Ovary (tissue), 9 donors: ENCODE data around the gene LUZP2. TPM values are rescaled to one million over a fixed set of nuclear protein-coding genes. Genes with fewer than 3 reads are reported as not detected.

Source experiments
- DNase-seq, 5 donors: peaks; one replicate each; pipeline ENCODE4 v3.0.0-alpha.2; 2019 to 2020
- H3K27ac ChIP-seq, 2 donors: fragments of 200-600 bp; one replicate each; pipeline versions ENCODE4 v1.5.1 to v1.8.0; 2019 to 2022
- H3K27me3 ChIP-seq: fragments of 200-600 bp; one replicate; pipeline ENCODE4 v1.8.0; 2022
- H3K36me3 ChIP-seq: fragments of 200-600 bp; sonication (generic); one replicate; pipeline ENCODE4 v1.5.1; 2019
- H3K4me1 ChIP-seq: one replicate; pipeline ENCODE4 v1.8.1; 2013; ENCODE audit warnings: mild to moderate bottlenecking, moderate library complexity; ENCODE audit not compliant: insufficient read depth
- H3K4me3 ChIP-seq: fragments of 200-600 bp; sonication (generic); one replicate; pipeline ENCODE4 v1.5.1; 2017
- H3K9me3 ChIP-seq, 2 donors: fragments of 200-600 bp in 1 of 2; sonication (generic) in 1 of 2; one replicate each; pipeline versions ENCODE4 v1.5.1 to v1.8.1; 2013 to 2019; ENCODE audit warnings: mild to moderate bottlenecking in 1 of 2, moderate library complexity in 1 of 2
- CTCF ChIP-seq, 3 donors: fragments of 450-650 bp in 2 of 3; fragments of 200-600 bp in 1 of 3; IDR thresholded peaks; one replicate each; pipeline versions ENCODE4 v1.5.1 to v1.8.0; 2016 to 2022; ENCODE audit warnings: antibody characterized with exemption in 3 of 3, mild to moderate bottlenecking in 1 of 3
- EP300 ChIP-seq: sonication (generic); formaldehyde crosslinking; IDR thresholded peaks from one replicate; pipeline ENCODE4 v1.6.1; 2017; ENCODE audit warnings: antibody characterized with exemption
- POLR2A ChIP-seq: fragments of 450-650 bp; IDR thresholded peaks from one replicate; pipeline ENCODE4 v1.6.1; 2017; ENCODE audit warnings: antibody characterized with exemption, mild to moderate bottlenecking, moderate library complexity
- WGBS, 3 donors: extraction: QIAGEN DNeasy Blood & Tissue Kit in 1 of 3; methylation state at CpG; one replicate each; pipeline versions ENCODE4 v1.1.5 to v1.1.7; 2013 to 2017; 5-methylcytosine and 5-hydroxymethylcytosine counted together
- intact Hi-C, 4 donors: fragments of 100-400 bp; cut with DNase I; formaldehyde crosslinking; loops; one replicate each; pipeline versions ENCODE4 v1.11.0 to v1.15.1; 2022 to 2023
- polyA plus RNA-seq, 2 donors: library from polyadenylated mRNA; stranded (reverse); fragments of 200-250 nt in 1 of 2; fragments of 350-450 nt in 1 of 2; fragmentation: Illumina TruSeq in 1 of 2; extraction: RNeasy Lipid Tissue Mini Kit (QIAGEN cat#74804) in 1 of 2; gene quantifications; one replicate each; pipeline ENCODE4 v1.2.3, GENCODE V29; 2013 to 2014
- total RNA-seq, 7 donors: library from RNA; depleted of rRNA in 2 of 7; stranded (reverse); fragments of >200 nt in 2 of 7; fragmentation: NEBNext Ultra II Directional in 3 of 7; extraction: Animal tissue kit (Norgen Biotek cat#: 25700) in 3 of 7; gene quantifications; one replicate each; pipeline versions ENCODE4 v1.1.0 to v1.2.4, GENCODE V29; 2016 to 2023
- donor health status: DM: no; HTN: no; CAD: no; lungs with moderate emphysema.
- donor health status: DM: no; HTN: no; CAD: no.
- donor health status: Bipolar disorder and iron deficiency.
- donor health status: DM: yes; HTN: yes; CAD: no.
- donor health status: DM: no; HTN: no; CAD: no.
- donor health status: DM: yes; HTN: yes; CAD: no.

The LUZP2 gene
- total and polyA plus RNA-seq, 9 donors = 0.04 to 0.23 (median 0.07) TPM; not detected in 6

GRCh38 chr11:24617856-24618255, 121.0 kb downstream of the LUZP2 start:
- H3K4me1 ChIP-seq = no peaks in the 10 kb centered on the region
- WGBS, 3 donors = 85 to 96% (median 95%) methylated on average over 1 of the region's 1 CpG
- no peaks in the 10 kb centered on the region for H3K9me3 ChIP-seq
- no peak for DNase-seq
- no peaks in the 10 kb centered on the region for H3K27me3 ChIP-seq
- intact Hi-C loops = no loop called here
- no peaks in the 10 kb centered on the region for H3K36me3 ChIP-seq
- no peak overlapping the region for H3K4me3 ChIP-seq
- TF ChIP-seq POLR2A (no peak), CTCF (IDR thresholded peaks at IDR 0.05) (no peak), EP300 (no peak)
- no peak overlapping the region for H3K27ac ChIP-seq

- no peaks in the 10 kb centered on the region for H3K4me1 ChIP-seq
- H3K27me3 ChIP-seq = no peaks in the 10 kb centered on the region
- no peak overlapping the region for H3K4me3 ChIP-seq
- H3K9me3 ChIP-seq = no peaks in the 10 kb centered on the region
- no peak overlapping the region for H3K27ac ChIP-seq
- WGBS, 3 donors = 13 to 30% (median 25%) methylated on average over 1 of the region's 1 CpG
- no peak for TF ChIP-seq CTCF (IDR thresholded peaks at IDR 0.05)
- no peak for TF ChIP-seq EP300
- TF ChIP-seq POLR2A = no peak
- H3K36me3 ChIP-seq = no peaks in the 10 kb centered on the region
- intact Hi-C loops = no loop called here
- no peak for DNase-seq
Observed at GRCh38 chr11:24619900-24620299, 123.0 kb downstream of the LUZP2 start.

- no peak overlapping the region for H3K27ac ChIP-seq
- intact Hi-C loops = no loop called here
- no peaks in the 10 kb centered on the region for H3K36me3 ChIP-seq
- WGBS, 3 donors = 77 to 85% (median 77%) methylated on average over 6 of the region's 6 CpGs
- no peaks in the 10 kb centered on the region for H3K9me3 ChIP-seq
- no peak for TF ChIP-seq CTCF (IDR thresholded peaks at IDR 0.05)
- TF ChIP-seq EP300 = no peak
- no peak for TF ChIP-seq POLR2A
- H3K4me1 ChIP-seq = no peaks in the 10 kb centered on the region
- no peak for DNase-seq
- no peaks in the 10 kb centered on the region for H3K27me3 ChIP-seq
- no peak overlapping the region for H3K4me3 ChIP-seq
Observed at GRCh38 chr11:24622262-24622661, 125.4 kb downstream of the LUZP2 start.

- WGBS, 3 donors = 2 to 74% (median 71%) methylated on average over 1 of the region's 1 CpG
- no peak for DNase-seq
- no peak for TF ChIP-seq POLR2A
- no peak for TF ChIP-seq CTCF (IDR thresholded peaks at IDR 0.05)
- no peak for TF ChIP-seq EP300
- no peaks in the 10 kb centered on the region for H3K9me3 ChIP-seq
- no peaks in the 10 kb centered on the region for H3K4me1 ChIP-seq
- no peaks in the 10 kb centered on the region for H3K27me3 ChIP-seq
- H3K27ac ChIP-seq = no peak overlapping the region
- intact Hi-C loops = no loop called here
- no peak overlapping the region for H3K4me3 ChIP-seq
- H3K36me3 ChIP-seq = no peaks in the 10 kb centered on the region
Observed at GRCh38 chr11:24623121-24623520, 126.3 kb downstream of the LUZP2 start.

- TF ChIP-seq POLR2A = no peak
- no peak for TF ChIP-seq CTCF (IDR thresholded peaks at IDR 0.05)
- no peak for TF ChIP-seq EP300
- Histone ChIP-seq H3K9me3 (no peaks in the 10 kb centered on the region), H3K36me3 (no peaks in the 10 kb centered on the region), H3K4me3 (no peak overlapping the region), H3K27ac (no peak overlapping the region), H3K27me3 (no peaks in the 10 kb centered on the region), H3K4me1 (no peaks in the 10 kb centered on the region)
- no peak for DNase-seq
- intact Hi-C loops = no loop called here
- WGBS, 3 donors = 41 to 86% (median 83%) methylated on average over 2 of the region's 2 CpGs
Observed at GRCh38 chr11:24624432-24624831, 127.6 kb downstream of the LUZP2 start.
